Nephron progenitor cell (in vitro differentiated cells): ENCODE measurements around the gene HOXD13.
A peak's percentile ranks its signal among the peaks of the same experiment; 100 is the strongest.

ENCODE experiments used
- DNase-seq: peaks from one replicate; pipeline ENCODE4 v3.0.0; 2021
- H3K27ac Mint-ChIP-seq: 2 replicates; pipeline ENCODE4 v1.8.0; 2021; ENCODE audit warnings: mild to moderate bottlenecking, moderate library complexity, mixed read lengths
- H3K27me3 Mint-ChIP-seq: 2 replicates; pipeline ENCODE4 v1.8.0; 2021; ENCODE audit warnings: mild to moderate bottlenecking, low read depth, mixed read lengths; ENCODE audit not compliant: poor library complexity
- H3K36me3 Mint-ChIP-seq: 2 replicates; pipeline ENCODE4 v1.8.0; 2021; ENCODE audit warnings: low read depth, mixed read lengths
- H3K4me1 Mint-ChIP-seq: 2 replicates; pipeline ENCODE4 v1.8.0; 2021; ENCODE audit warnings: mixed read lengths
- H3K4me3 Mint-ChIP-seq: 2 replicates; pipeline ENCODE4 v1.8.0; 2021; ENCODE audit warnings: mild to moderate bottlenecking, moderate library complexity, mixed read lengths
- H3K9me3 Mint-ChIP-seq: 2 replicates; pipeline ENCODE4 v1.8.0; 2021; ENCODE audit warnings: mild to moderate bottlenecking, moderate library complexity, mixed read lengths
- TF ChIP-seq, protein P1 (sequence below): fragments of 200-600 bp; sonication (generic); IDR thresholded peaks from 2 replicates; pipeline ENCODE4 v1.5.0; 2021; ENCODE audit warnings: antibody characterized with exemption

Gene HOXD13

DNA sequence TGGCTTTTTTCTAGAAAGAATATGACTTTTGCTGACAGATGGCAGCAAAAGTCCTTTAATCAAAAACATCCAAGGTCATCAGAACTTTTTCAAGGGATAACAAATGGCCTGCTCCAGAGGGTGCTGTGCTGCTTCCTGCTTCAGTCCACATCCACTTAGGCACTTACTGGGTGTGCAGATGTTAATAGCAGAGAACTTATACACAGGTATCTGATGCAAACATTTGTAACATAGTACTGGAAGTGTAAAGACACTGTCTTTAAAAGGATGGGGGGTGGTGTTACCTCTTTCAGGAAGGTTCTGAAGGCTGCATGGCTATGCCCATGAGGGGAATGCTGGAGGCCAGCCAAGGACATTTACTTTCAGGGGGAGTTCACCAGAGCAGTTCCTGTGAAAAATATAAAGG lies 42.5 kb downstream of the HOXD13 start:
- DNase-seq: no peak
- H3K36me3 Mint-ChIP-seq: peaks cover 39% of the 10 kb centered on the region
- H3K4me1 Mint-ChIP-seq: peaks cover 34% of the 10 kb centered on the region
- H3K4me3 Mint-ChIP-seq: peak overlapping the region; percentile 100
- TF ChIP-seq, protein P1, sequence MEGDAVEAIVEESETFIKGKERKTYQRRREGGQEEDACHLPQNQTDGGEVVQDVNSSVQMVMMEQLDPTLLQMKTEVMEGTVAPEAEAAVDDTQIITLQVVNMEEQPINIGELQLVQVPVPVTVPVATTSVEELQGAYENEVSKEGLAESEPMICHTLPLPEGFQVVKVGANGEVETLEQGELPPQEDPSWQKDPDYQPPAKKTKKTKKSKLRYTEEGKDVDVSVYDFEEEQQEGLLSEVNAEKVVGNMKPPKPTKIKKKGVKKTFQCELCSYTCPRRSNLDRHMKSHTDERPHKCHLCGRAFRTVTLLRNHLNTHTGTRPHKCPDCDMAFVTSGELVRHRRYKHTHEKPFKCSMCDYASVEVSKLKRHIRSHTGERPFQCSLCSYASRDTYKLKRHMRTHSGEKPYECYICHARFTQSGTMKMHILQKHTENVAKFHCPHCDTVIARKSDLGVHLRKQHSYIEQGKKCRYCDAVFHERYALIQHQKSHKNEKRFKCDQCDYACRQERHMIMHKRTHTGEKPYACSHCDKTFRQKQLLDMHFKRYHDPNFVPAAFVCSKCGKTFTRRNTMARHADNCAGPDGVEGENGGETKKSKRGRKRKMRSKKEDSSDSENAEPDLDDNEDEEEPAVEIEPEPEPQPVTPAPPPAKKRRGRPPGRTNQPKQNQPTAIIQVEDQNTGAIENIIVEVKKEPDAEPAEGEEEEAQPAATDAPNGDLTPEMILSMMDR: no peak
- H3K27ac Mint-ChIP-seq: peak overlapping the region; percentile 99
- H3K9me3 Mint-ChIP-seq: no peaks in the 10 kb centered on the region
- peaks cover 15% of the 10 kb centered on the region for H3K27me3 Mint-ChIP-seq

DNA sequence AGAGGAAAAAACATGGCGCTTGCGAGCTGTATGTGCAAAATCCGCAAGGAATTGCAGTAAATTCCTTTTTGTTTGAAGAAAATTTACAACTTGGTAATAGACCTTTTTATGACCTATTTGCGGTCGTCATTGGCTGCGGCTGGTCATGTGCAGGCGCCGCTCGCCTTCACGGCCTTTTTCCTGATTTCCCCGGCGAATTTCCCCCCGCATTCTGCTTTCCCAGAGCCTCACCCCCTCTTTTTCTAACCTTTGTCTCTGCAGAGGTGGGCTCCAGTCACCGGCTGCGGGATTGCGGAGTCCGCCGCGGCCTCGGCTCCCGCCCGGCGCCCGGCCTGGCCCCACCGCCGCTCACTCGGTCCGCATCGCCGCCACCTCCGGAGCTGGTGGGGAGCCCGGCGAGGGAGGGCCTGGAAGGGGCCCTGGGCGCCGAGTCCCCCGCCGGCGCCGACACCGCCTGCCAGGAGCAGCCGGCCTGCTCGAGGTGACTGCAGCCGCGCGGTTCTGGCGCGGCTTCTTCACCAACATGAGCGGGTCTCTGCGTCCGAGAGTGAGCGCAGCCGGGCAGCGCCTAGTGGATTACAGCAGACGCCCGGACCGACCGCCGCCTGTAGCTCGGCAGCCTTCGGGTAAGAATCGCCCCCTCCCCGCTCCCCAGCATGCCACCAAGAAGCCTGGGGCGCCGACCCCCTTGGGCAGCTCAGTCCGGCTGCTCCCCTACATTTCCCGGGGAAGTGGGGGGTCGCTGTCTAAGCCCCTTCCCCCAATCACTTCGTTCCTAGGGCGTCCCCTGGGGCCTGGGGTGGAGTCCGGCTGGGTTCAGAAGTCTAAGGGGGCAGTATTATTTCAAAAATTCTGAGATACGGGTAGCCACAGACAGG lies 44.1 kb downstream of the HOXD13 start:
- TF ChIP-seq, protein P1: no peak
- Mint-ChIP-seq H3K27me3 (peaks cover 17% of the 10 kb centered on the region), H3K4me3 (peak overlapping the region; percentile 100), H3K27ac (peak overlapping the region; percentile 100), H3K4me1 (peaks cover 43% of the 10 kb centered on the region), H3K9me3 (no peaks in the 10 kb centered on the region), H3K36me3 (peaks cover 47% of the 10 kb centered on the region)
- DNase-seq: peak; percentile 71

DNA sequence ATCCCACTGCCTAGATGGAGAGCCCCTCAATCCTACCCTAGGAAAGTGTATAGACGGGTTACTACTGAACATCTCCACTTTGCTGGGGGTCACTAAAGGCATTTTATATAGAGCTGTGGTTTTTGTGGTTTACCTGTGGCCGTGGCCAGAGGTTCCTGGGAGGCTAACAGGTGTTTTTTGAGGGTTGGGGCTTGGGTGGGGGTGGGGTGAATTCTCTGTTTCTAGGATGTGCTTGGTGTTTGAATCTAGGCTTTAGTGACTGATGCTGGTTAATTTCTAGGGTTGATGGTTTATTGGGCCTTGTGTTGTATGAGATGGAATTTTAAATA lies 44.7 kb downstream of the HOXD13 start:
- Mint-ChIP-seq H3K4me1 (peaks cover 49% of the 10 kb centered on the region), H3K36me3 (peaks cover 42% of the 10 kb centered on the region), H3K27ac (peak overlapping the region; percentile 100), H3K9me3 (no peaks in the 10 kb centered on the region), H3K4me3 (peak overlapping the region; percentile 100), H3K27me3 (peaks cover 18% of the 10 kb centered on the region)
- no peak for DNase-seq
- TF ChIP-seq, protein P1: no peak

GRCh38 chr2:176137906-176138305 lies 45.4 kb downstream of the HOXD13 start:
- Mint-ChIP-seq H3K9me3 (no peaks in the 10 kb centered on the region), H3K4me3 (peak overlapping the region; percentile 100), H3K27me3 (peaks cover 14% of the 10 kb centered on the region), H3K4me1 (peaks cover 53% of the 10 kb centered on the region), H3K36me3 (peaks cover 41% of the 10 kb centered on the region), H3K27ac (peak overlapping the region; percentile 100)
- no peak for DNase-seq
- TF ChIP-seq, protein P1: no peak

- Mint-ChIP-seq H3K9me3 (no peaks in the 10 kb centered on the region), H3K36me3 (peaks cover 43% of the 10 kb centered on the region), H3K4me1 (peaks cover 54% of the 10 kb centered on the region), H3K4me3 (peak overlapping the region; percentile 100), H3K27me3 (peaks cover 13% of the 10 kb centered on the region), H3K27ac (peak overlapping the region; percentile 100)
- no peak for DNase-seq
- TF ChIP-seq, protein P1: no peak
Measured at GRCh38 chr2:176138526-176138922, 46.0 kb downstream of the HOXD13 start.
